SH-SY5Y (cell line): ENCODE data around the gene PDE6G.

Experiments used
- GATA2 ChIP-seq: IDR thresholded peaks from 2 replicates; pipeline ENCODE4 v1.6.1; 2011; ENCODE audit warnings: mild to moderate bottlenecking, low read depth, low read length
- GATA3 ChIP-seq: IDR thresholded peaks from 2 replicates; pipeline ENCODE4 v1.6.1; 2011; ENCODE audit warnings: low read depth, mild to moderate bottlenecking, low read length, moderate library complexity

The PDE6G gene

DNA sequence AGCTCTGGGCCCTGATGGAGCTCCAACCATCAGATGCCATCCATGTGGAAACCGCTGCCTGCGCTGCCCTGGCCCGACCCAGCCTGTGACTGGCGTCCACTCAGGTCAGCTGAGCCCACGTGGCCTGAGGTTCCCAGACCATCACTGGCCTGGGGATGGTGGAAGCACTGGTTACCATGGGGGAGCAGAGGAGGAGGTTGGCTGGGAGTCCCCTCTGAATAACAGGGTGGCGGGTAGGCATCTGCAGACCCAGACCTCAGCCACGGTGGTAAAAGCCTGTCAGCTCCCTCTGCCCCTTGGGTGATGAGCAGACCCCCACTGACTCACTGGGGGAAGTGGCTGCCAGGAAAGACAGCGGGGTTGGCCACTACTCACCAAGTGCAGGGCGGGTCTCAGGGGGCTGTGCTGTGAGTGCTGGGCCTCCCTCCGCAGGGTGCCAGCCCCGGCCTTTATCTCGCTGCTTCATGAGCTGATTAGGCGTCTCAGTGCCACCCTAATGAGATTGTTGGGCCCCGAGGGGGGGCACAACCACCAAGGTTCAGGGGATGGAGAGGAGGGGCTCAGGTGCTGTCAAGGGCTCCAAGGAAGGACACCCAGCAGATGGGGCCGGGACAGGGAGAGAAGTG is at the start of gene PDE6G:
TSS of gene PDE6G (minus strand) at position 425 of the 626 bp plus-strand sequence. CDS start 3,237 bp downstream, outside the sequence.
- TF ChIP-seq GATA3 = no peak

- TF ChIP-seq GATA3 (no peak), GATA2 (no peak)
These were observed 49.3 kb upstream of the PDE6G start for GRCh38 chr17:81705518-81706231.

DNA sequence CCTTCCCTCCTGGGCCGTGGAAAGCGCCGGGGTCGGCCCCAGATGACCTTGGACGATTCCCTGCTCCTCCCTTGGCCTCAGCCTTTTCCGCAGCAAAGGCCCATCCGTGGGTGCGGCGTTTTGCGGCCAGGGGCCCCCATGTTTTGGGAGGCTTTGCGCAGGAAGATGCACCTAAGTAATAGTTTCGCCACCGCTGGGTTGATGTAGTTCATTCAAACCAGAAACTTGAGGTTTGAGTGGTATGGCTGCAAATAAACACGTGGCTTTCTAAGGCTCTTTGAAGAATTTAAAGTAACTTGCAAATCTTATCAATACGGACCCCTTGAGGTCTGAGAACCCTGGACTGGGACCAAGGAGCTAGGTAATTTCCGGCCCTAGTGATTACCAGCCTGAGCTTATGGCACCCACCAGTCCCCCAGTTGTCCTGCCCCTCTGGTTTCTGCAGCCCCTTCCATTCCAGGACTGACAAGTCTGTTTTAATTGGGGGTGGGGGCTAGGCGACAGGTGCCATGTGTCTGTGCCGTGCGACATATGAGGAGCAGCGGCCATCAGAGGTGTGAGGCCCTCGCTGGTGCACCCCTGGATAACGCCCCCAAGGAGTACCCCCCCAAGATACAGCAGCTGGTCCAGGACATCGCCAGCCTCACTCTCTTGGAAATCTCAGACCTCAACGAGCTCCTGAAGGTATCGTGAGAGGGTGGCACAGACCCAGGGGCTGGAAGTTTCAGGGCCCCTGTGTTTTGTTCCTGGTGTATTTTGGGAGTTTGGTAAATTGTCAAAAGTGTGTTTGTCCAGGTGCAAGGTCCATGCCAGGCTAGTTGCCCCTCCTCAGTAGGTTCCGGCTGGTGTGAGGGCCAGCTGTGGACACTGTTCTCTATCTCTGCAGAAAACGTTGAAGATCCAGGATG is 47.7 kb upstream of the PDE6G start:
- no peak for TF ChIP-seq GATA3

DNA sequence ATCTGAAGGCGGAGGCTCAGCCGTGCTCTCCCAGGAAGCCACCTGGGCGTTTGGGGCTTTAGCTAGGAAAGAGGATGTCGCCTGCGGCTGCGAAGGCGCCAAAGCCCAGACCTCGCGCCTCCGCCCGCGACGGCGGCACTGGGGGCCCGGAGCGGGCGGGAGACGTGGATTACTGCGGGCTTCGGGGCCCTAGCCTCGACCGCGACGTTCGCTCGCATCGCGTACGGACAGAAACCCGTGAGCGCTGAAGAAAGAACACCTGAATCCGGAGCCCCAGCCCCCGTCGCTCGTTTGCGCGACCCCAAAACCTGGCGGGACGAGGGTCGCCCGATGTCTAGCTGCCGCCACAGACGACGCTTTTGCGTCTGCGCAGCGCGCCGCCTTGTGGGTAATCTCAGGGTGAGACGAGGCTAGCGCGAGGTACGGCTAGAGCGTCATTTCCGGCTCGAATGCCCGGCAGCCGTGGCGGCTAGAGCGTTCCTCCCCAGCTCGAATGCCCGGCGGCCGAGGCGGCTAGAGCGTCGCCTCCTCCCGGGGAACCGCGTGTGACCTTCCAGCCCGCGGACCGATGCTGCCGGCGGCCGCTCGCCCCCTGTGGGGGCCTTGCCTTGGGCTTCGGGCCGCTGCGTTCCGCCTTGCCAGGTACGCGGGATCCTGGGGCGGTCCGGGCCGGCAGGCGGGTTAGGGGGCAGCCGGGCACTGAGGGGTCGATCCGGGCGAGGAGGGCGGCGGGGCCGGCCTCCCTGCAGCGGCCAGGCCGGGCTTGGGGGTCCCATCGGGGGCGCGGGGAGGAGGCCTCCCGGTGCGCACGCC is 46.8 kb upstream of the PDE6G start, which contains the start of gene MRPL12:
TSS of gene MRPL12 (plus strand) at position 434 of the 813 bp plus-strand sequence. CDS start at position 569, 135 bp downstream.
- no peak for TF ChIP-seq GATA3
- no peak for TF ChIP-seq GATA2

DNA sequence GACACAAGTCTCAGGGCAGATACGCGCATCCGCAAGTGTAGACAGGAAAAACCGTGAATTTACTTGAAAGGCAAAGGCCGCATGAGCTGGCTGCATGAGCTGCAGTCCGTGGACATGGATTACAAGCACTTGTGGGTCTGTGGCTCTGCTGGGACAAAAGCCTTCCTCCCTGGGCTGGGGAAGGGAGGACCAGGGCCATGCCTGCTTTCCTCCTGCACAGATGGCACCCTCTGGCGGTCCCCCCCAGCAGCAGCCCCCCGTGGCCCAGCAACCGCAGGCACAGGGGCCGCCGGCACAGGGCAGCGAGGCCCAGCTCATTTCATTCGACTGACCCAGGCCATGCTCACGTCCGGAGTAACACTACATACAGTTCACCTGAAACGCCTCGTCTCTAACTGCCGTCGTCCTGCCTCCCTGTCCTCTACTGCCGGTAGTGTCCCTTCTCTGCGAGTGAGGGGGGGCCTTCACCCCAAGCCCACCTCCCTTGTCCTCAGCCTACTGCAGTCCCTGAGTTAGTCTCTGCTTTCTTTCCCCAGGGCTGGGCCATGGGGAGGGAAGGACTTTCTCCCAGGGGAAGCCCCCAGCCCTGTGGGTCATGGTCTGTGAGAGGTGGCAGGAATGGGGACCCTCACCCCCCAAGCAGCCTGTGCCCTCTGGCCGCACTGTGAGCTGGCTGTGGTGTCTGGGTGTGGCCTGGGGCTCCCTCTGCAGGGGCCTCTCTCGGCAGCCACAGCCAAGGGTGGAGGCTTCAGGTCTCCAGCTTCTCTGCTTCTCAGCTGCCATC is 45.1 kb upstream of the PDE6G start:
- TF ChIP-seq GATA2 (no peak), GATA3 (no peak)

DNA sequence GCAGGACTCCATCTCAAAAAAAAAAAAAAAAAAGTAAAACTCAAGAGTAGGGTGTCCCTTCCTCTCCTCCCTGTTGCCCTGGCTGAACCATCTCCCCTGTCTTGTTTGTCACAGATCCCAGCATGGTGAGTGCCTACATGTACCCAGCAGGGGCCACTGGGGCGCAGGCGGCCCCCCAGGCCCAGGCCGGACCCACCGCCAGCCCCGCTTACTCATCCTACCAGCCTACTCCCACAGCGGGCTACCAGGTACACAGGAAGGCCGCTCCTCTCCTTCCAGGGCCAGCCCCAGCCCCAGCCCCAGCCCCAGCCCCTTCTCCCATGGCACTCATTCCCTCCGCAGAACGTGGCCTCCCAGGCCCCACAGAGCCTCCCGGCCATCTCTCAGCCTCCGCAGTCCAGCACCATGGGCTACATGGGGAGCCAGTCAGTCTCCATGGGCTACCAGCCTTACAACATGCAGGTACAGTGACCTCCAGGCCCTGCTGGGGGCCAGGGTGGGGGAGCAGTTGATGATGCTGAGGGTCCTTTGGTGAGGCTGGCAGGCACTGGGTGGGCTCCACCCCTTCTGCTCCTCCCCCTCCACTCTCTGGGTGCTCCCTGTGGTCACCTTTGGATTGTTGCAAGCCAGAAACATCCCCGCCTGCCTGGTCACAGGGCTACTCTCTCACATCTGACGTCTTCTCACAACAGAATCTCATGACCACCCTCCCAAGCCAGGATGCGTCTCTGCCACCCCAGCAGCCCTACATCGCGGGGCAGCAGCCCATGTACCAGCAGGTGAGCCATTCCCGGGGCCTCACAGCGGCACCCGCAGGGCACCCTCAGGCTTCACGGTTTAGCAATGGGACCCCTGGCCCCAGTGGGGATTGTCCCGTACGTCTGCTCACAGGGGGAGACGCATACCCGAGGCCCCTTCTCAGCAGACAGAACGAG is 44.3 kb upstream of the PDE6G start:
- TF ChIP-seq GATA2 = no peak
- no peak for TF ChIP-seq GATA3

- TF ChIP-seq GATA3 = no peak
- TF ChIP-seq GATA2 = no peak
These were observed 41.1 kb upstream of the PDE6G start for GRCh38 chr17:81697261-81698044.

- TF ChIP-seq GATA2 (no peak), GATA3 (no peak)
These were observed 40.0 kb upstream of the PDE6G start for GRCh38 chr17:81696218-81696941.

- TF ChIP-seq GATA3 (no peak), GATA2 (no peak)
These were observed 39.5 kb upstream of the PDE6G start for GRCh38 chr17:81695801-81696200.

- TF ChIP-seq GATA2 = no peak
- TF ChIP-seq GATA3 = no peak
These were observed 38.9 kb upstream of the PDE6G start for GRCh38 chr17:81695211-81695610.

DNA sequence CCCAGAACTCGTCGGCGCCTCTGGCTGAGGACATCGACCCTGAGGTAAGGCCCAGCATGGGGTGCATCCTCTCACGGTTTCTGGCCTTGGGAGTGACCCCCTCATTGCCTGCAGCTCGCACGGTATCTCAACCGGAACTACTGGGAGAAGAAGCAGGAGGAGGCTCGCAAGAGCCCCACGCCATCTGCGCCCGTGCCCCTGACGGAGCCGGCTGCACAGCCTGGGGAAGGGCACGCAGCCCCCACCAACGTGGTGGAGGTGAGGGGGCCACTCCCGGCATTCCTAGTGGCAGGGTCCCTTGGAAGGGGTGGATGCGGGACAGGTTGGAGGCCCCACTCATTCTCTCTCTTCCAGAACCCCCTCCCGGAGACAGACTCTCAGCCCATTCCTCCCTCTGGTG is 38.5 kb upstream of the PDE6G start:
- no peak for TF ChIP-seq GATA2
- TF ChIP-seq GATA3 = no peak
